ENCODE data around the gene ABCA2.

Gene ABCA2

DNA sequence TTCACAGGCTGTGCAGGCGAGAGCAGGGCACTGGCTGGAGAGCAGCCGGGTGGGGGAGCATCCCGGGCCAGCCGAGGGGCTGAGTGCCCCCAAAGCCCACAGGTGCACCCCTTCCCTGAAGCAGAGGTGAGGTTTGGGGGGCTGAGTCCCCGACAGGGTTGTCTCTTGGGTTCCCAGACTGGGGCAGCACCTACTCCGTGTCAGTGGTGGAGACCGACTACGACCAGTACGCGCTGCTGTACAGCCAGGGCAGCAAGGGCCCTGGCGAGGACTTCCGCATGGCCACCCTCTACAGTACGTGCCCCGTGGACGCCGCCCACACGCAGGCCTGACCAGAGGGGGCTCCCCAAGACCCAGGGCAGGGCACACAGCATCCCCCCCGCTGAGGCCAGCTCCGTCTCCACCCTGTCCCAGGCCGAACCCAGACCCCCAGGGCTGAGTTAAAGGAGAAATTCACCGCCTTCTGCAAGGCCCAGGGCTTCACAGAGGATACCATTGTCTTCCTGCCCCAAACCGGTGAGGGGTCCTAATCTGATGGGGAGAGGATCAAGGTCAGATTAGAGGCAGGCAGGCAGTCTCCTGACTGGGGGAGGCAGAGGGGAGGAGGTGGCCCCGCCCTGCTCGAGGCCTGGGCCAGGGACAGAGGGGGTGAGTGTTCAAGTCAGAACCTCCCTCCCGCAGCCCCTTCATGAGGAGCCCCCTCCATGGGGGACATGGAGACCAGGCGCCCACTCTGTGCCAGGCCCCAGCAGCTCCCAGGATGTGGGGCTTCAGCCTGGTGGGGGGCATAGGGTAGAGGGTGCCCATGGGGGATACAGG lies 48.1 kb downstream of the ABCA2 start:
- H3K4me1 ChIP-seq (ENCODE audit: control insufficient read depth in 1 of 2, insufficient read depth in 2 of 2, low read length in 2 of 2) = peaks cover 0 to 13% of the 10 kb centered on the region in 2 donors

DNA sequence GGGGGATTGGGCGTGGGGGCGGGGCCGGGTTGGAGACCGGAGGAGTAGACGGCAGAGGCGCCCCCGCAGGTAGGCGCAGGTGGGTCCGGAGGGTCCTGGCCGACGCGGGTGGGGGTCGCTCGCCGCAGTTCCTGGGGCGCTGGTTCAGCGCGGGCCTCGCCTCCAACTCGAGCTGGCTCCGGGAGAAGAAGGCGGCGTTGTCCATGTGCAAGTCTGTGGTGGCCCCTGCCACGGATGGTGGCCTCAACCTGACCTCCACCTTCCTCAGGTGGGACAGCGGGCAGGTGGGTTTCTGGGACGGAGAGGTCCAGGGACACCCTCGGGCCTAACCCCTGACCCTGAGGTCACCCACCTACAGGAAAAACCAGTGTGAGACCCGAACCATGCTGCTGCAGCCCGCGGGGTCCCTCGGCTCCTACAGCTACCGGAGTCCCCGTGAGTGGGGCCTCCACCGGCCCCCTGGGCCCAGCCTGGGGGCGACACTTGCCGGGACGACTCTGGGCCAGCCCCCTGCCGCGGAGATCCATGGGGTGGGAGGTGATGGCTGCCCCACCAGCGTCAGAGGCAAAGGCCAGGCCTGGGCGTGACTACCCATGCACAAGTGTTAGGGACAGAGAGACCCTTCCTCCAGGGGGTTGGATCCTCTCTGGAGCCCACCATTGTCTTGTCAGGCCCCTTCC lies 49.0 kb downstream of the ABCA2 start:
- Histone ChIP-seq H3K4me1 (ENCODE audit: control insufficient read depth in 1 of 2, insufficient read depth in 2 of 2, low read length in 2 of 2) (peaks cover 0 to 13% of the 10 kb centered on the region in 2 donors), H3K9me3 (ENCODE audit: control insufficient read depth in 1 of 2, low read length in 2 of 2) (no peaks in the 10 kb centered on the region), H3K9ac (ENCODE audit: low read depth in 1 of 2, low read length in 2 of 2) (no peak overlapping the region), H3K36me3 (ENCODE audit: control insufficient read depth in 1 of 2, insufficient read depth in 2 of 2, low read length in 2 of 2) (no peaks in the 10 kb centered on the region), H3K4me3 (ENCODE audit: low read depth in 1 of 2, low read length in 2 of 2) (no peak overlapping the region), H3K27me3 (ENCODE audit: control insufficient read depth in 1 of 2, insufficient read depth in 2 of 2, low read length in 2 of 2) (peaks cover 6 to 21% of the 10 kb centered on the region in 2 donors), H3K27ac (ENCODE audit: low read depth, low read length) (no peak overlapping the region)

More for the DNA sequence above, 48.1 kb downstream of the ABCA2 start:
- H3K27ac ChIP-seq (ENCODE audit: low read depth, low read length) = no peak overlapping the region
- peaks cover 15 to 31% of the 10 kb centered on the region in 2 donors for H3K27me3 ChIP-seq (ENCODE audit: control insufficient read depth in 1 of 2, insufficient read depth in 2 of 2, low read length in 2 of 2)
- no peak overlapping the region for H3K4me3 ChIP-seq (ENCODE audit: low read depth in 1 of 2, low read length in 2 of 2)
- no peaks in the 10 kb centered on the region for H3K36me3 ChIP-seq (ENCODE audit: control insufficient read depth in 1 of 2, insufficient read depth in 2 of 2, low read length in 2 of 2)
- no peaks in the 10 kb centered on the region for H3K9me3 ChIP-seq (ENCODE audit: control insufficient read depth in 1 of 2, low read length in 2 of 2)
- H3K9ac ChIP-seq (ENCODE audit: low read depth in 1 of 2, low read length in 2 of 2) = no peak overlapping the region

DNA sequence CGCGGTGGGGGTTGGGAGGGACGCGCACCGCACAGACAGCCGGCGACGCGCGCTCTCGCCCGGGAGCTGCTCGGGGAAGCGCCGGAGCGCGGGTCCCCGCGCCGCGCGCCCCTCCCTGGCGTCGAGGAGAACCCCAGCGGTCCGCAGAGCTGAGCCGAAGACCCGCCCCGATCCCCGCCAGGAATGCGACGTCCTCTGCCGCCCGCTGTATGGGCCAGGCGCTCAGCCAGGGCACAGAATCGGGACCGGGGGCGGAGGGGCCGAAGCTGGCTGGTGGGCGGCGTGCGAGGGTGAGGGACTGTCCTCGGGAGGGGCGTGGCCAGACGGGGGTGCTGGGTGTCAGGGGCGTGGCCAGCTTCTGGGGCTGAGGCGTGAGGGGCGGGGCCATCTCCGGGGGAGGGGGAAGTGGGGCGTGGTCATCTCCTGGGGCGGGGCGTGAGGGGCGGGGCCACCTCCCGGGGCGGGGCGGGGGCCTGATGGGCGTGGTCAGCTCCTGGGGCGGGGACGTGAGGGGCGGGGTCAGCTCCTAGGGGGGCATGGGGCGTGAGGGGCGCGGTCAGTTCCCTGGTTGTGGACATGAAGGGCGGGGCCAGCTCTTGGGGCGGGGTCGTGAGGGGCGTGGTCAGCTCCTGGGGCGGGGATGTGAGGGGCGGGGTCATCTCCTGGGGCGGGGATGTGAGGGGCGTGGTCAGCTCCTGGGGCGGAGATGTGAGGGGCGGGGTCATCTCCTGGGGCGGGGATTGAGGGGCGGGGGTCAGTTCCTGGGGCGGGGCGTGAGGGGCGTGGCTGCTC lies 49.8 kb downstream of the ABCA2 start:
- Histone ChIP-seq H3K9ac (ENCODE audit: low read depth in 1 of 2, low read length in 2 of 2) (no peak overlapping the region), H3K27ac (ENCODE audit: low read depth, low read length) (no peak overlapping the region), H3K27me3 (ENCODE audit: control insufficient read depth in 1 of 2, insufficient read depth in 2 of 2, low read length in 2 of 2) (peaks cover 1 to 16% of the 10 kb centered on the region in 2 donors), H3K4me3 (ENCODE audit: low read depth in 1 of 2, low read length in 2 of 2) (peak overlapping the region; percentile 40 to 45), H3K4me1 (ENCODE audit: control insufficient read depth in 1 of 2, insufficient read depth in 2 of 2, low read length in 2 of 2) (peaks cover 0 to 13% of the 10 kb centered on the region in 2 donors), H3K9me3 (ENCODE audit: control insufficient read depth in 1 of 2, low read length in 2 of 2) (no peaks in the 10 kb centered on the region), H3K36me3 (ENCODE audit: control insufficient read depth in 1 of 2, insufficient read depth in 2 of 2, low read length in 2 of 2) (no peaks in the 10 kb centered on the region)

DNA sequence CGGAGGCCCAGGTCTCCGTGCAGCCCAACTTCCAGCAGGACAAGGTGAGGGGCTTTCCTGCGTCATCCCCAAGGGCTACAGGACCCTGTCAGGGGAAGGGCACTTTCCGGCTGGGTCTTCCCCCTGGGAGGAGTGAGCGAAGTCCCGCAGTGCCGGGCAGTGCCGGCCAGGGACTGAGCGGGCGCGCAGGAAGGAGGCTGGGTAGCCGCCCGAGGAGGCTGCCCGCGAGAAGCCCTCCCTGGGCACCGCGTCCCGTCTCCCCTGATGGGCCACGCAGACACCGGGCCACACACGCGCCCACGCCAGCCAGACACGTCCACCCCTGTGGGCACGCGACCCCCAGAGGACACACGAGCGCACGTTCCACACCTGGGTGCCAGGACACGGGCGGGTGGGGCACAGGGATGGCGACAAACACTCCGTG lies 50.4 kb downstream of the ABCA2 start:
- H3K9ac ChIP-seq (ENCODE audit: low read depth in 1 of 2, low read length in 2 of 2) = no peak overlapping the region
- peak overlapping the region; percentile 40 to 45 for H3K4me3 ChIP-seq (ENCODE audit: low read depth in 1 of 2, low read length in 2 of 2)
- no peaks in the 10 kb centered on the region for H3K9me3 ChIP-seq (ENCODE audit: control insufficient read depth in 1 of 2, low read length in 2 of 2)
- H3K27ac ChIP-seq (ENCODE audit: low read depth, low read length) = no peak overlapping the region
- H3K4me1 ChIP-seq (ENCODE audit: control insufficient read depth in 1 of 2, insufficient read depth in 2 of 2, low read length in 2 of 2) = peaks cover 0 to 13% of the 10 kb centered on the region in 2 donors
- peaks cover 0 to 16% of the 10 kb centered on the region in 2 donors for H3K27me3 ChIP-seq (ENCODE audit: control insufficient read depth in 1 of 2, insufficient read depth in 2 of 2, low read length in 2 of 2)
- no peaks in the 10 kb centered on the region for H3K36me3 ChIP-seq (ENCODE audit: control insufficient read depth in 1 of 2, insufficient read depth in 2 of 2, low read length in 2 of 2)

DNA sequence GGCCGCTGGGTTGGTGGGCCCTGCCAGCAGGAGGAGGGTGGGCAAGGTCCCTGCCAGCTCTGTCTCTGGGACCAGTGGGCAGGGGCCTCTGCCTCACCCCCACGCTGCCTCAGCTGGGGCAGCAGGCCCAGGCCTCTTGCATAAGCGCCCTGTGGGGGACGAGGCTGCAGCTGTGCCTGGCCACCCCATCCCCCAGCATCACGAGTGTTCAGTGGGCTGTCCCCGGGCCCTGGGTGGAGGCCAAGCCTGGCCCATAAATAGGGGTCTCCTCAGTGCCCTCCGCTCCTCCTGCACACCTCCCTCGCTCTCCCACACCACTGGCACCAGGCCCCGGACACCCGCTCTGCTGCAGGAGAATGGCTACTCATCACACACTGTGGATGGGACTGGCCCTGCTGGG lies 50.8 kb downstream of the ABCA2 start, which contains the start of gene PTGDS:
PTGDS (plus strand) TSS at position 282 of the 400 bp plus-strand sequence; CDS start at position 357, 75 bp downstream.
- H3K36me3 ChIP-seq (ENCODE audit: control insufficient read depth in 1 of 2, insufficient read depth in 2 of 2, low read length in 2 of 2) = no peaks in the 10 kb centered on the region
- no peaks in the 10 kb centered on the region for H3K9me3 ChIP-seq (ENCODE audit: control insufficient read depth in 1 of 2, low read length in 2 of 2)
- peaks cover 0 to 13% of the 10 kb centered on the region in 2 donors for H3K4me1 ChIP-seq (ENCODE audit: control insufficient read depth in 1 of 2, insufficient read depth in 2 of 2, low read length in 2 of 2)
- no peak within 1 kb of the TSS for H3K27ac ChIP-seq (ENCODE audit: low read depth, low read length)
- H3K9ac ChIP-seq (ENCODE audit: low read depth in 1 of 2, low read length in 2 of 2) = no peak within 1 kb of the TSS
- H3K4me3 ChIP-seq (ENCODE audit: low read depth in 1 of 2, low read length in 2 of 2) = peak within 1 kb of the TSS; percentile 40 to 45
- peaks cover 0 to 16% of the 10 kb centered on the region in 2 donors for H3K27me3 ChIP-seq (ENCODE audit: control insufficient read depth in 1 of 2, insufficient read depth in 2 of 2, low read length in 2 of 2)

DNA sequence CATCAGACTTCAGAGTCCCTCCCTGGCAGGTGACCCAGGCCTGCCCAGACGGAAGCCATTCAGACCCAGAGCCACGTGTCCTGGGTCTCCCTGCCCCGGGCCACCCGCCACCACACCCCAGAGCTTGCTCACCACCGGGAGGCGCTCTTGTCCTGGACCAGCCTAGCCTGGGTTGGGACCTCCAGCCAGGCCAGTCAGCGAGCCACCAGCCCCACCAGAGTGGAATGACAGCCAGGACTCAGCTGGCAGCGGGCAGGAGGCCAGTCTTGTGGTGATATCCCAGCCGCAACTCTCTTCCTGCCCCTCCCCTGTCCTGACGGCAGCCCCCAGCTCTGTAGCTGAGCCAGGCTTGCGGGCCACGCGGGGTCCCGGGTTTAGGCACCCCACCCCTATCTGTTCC lies 52.4 kb downstream of the ABCA2 start:
- H3K27ac ChIP-seq (ENCODE audit: low read depth, low read length) = no peak overlapping the region
- H3K27me3 ChIP-seq (ENCODE audit: control insufficient read depth in 1 of 2, insufficient read depth in 2 of 2, low read length in 2 of 2) = peaks cover 0 to 16% of the 10 kb centered on the region in 2 donors
- H3K9ac ChIP-seq (ENCODE audit: low read depth in 1 of 2, low read length in 2 of 2) = no peak overlapping the region
- no peak overlapping the region for H3K4me3 ChIP-seq (ENCODE audit: low read depth in 1 of 2, low read length in 2 of 2)
- no peaks in the 10 kb centered on the region for H3K9me3 ChIP-seq (ENCODE audit: control insufficient read depth in 1 of 2, low read length in 2 of 2)
- peaks cover 0 to 13% of the 10 kb centered on the region in 2 donors for H3K4me1 ChIP-seq (ENCODE audit: control insufficient read depth in 1 of 2, insufficient read depth in 2 of 2, low read length in 2 of 2)
- H3K36me3 ChIP-seq (ENCODE audit: control insufficient read depth in 1 of 2, insufficient read depth in 2 of 2, low read length in 2 of 2) = no peaks in the 10 kb centered on the region

DNA sequence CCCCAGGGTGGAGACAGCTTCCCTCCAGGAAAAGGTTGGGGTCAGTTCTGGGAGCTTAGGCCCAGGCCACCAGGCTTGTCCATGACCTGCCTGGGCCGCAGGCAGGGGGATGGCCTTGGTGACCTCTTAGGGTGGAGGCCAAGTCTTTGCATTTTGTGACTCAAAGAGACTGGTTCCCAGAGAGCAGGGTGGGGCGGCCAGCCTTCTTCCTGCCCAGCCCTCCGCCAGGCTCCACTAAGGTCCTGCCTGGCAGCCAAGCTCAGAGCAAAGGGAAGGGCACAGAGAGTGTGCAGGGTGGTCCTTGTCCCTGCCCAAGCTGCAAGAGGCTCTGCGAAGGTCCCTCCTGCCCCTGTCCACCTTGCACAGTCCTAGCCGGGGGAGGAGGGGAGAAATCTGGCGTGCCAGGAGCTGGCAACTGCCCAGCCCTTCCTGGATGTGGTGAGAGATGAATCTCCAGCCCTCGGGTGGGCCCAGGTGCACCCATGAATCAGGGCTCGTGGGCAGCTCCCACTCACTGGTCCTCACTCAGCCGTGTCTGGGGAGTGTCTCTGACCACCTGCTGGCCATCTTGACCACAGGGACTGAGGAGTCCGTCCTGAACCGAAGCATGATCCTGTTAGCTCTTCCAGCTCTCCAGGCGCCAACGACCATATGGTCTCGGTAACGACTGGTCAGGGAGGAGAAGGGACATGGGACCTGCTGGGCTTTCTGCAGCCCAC lies 53.1 kb downstream of the ABCA2 start:
- H3K27me3 ChIP-seq (ENCODE audit: control insufficient read depth in 1 of 2, insufficient read depth in 2 of 2, low read length in 2 of 2) = peaks cover 0 to 16% of the 10 kb centered on the region in 2 donors
- H3K4me3 ChIP-seq (ENCODE audit: low read depth in 1 of 2, low read length in 2 of 2) = no peak overlapping the region
- H3K36me3 ChIP-seq (ENCODE audit: control insufficient read depth in 1 of 2, insufficient read depth in 2 of 2, low read length in 2 of 2) = no peaks in the 10 kb centered on the region
- no peak overlapping the region for H3K27ac ChIP-seq (ENCODE audit: low read depth, low read length)
- H3K9me3 ChIP-seq (ENCODE audit: control insufficient read depth in 1 of 2, low read length in 2 of 2) = no peaks in the 10 kb centered on the region
- no peak overlapping the region for H3K9ac ChIP-seq (ENCODE audit: low read depth in 1 of 2, low read length in 2 of 2)
- peaks cover 0 to 13% of the 10 kb centered on the region in 2 donors for H3K4me1 ChIP-seq (ENCODE audit: control insufficient read depth in 1 of 2, insufficient read depth in 2 of 2, low read length in 2 of 2)

DNA sequence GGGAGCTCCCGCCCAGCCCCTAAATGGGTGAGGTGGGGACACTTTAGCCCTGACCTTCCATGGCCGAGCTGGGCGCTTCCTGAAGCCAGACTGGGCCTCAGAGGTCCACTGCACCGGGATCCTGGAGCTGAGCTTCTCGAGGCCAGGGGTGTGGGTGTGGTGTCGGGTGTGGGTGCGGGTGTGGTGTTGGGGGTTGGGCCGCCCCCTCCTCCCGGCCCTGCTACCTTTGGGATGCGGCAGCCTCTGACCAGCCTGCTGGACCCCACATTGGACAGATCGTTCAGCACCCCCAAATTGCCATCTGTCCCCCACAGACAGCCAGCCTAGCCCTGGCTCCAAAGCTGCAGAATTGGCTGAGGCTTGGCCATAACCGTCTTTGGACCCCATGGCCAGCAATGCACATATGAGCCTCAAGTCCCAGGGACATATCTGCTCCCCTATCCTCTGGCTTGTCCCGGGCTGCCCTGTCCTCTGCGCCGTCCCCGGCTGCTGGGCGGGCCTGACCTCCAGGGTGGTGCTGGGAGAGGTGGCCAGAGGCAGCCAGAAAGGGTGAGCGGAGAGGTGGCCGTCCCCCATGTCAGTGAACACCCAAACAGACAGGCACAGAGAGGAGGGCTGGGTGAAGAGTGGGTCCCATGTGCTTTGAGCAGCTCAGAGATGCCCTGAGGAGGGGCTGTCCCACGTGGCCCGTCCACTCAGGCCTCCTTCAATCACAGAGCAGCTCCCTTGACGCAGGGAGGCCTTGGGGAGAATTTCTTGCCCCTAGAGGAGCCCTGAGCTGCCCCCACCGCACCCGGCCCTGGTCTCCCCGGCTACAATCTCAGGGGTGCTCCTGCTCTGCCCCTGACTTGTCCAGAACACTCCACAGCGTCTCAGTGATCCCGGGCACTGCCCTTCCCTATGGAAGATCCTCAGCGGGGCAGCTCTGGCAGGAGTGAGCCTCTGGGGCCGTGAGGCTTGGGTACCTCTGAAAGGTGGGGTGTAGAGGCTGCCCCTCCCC lies 54.1 kb downstream of the ABCA2 start:
- Histone ChIP-seq H3K27ac (ENCODE audit: low read depth, low read length) (no peak overlapping the region), H3K4me3 (ENCODE audit: low read depth in 1 of 2, low read length in 2 of 2) (no peak overlapping the region), H3K4me1 (ENCODE audit: control insufficient read depth in 1 of 2, insufficient read depth in 2 of 2, low read length in 2 of 2) (peaks cover 0 to 13% of the 10 kb centered on the region in 2 donors), H3K9ac (ENCODE audit: low read depth in 1 of 2, low read length in 2 of 2) (no peak overlapping the region), H3K36me3 (ENCODE audit: control insufficient read depth in 1 of 2, insufficient read depth in 2 of 2, low read length in 2 of 2) (no peaks in the 10 kb centered on the region), H3K27me3 (ENCODE audit: control insufficient read depth in 1 of 2, insufficient read depth in 2 of 2, low read length in 2 of 2) (peaks cover 0 to 16% of the 10 kb centered on the region in 2 donors), H3K9me3 (ENCODE audit: control insufficient read depth in 1 of 2, low read length in 2 of 2) (no peaks in the 10 kb centered on the region)
